ENCODE results near the gene WWP2.

WWP2 gene

DNA sequence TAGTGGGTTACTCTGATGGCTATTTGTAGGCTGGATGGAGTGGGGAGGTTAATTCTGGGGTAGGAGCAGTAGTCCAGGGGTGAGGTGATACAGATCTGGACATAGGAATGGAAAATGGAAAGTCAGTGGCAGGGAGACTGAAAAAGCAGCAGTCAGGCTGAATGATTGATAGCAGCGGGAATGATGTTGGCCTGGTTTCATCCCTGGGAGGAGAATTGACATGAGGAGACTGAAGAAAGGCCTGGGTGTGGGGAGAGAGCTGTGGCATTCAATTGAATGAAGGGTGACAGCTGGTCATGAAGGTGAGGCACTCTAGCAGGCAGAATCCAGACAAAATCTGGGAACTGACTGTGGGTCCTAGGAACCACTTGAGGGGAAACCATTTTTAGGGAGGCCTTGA lies 154.3 kb downstream of the WWP2 start:
- Histone ChIP-seq H3K4me1 (ENCODE audit: control insufficient read depth, insufficient read depth, low read length) (peaks cover 8% of the 10 kb centered on the region), H3K27me3 (ENCODE audit: control insufficient read depth in 1 of 2, insufficient read depth in 2 of 2, low read length in 2 of 2) (no peaks in the 10 kb centered on the region), H3K4me3 (ENCODE audit: low read length in 2 of 2) (no peak overlapping the region), H3K27ac (ENCODE audit: low read length) (no peak overlapping the region), H3K9ac (ENCODE audit: low read length in 2 of 2) (no peak overlapping the region), H3K36me3 (ENCODE audit: control insufficient read depth in 2 of 2, insufficient read depth in 2 of 2, low read length in 2 of 2) (no peaks in the 10 kb centered on the region), H3K9me3 (ENCODE audit: control insufficient read depth in 2 of 2, low read length in 2 of 2) (no peaks in the 10 kb centered on the region)

- no peaks in the 10 kb centered on the region for H3K9me3 ChIP-seq (ENCODE audit: control insufficient read depth in 2 of 2, low read length in 2 of 2)
- peaks cover 9% of the 10 kb centered on the region for H3K4me1 ChIP-seq (ENCODE audit: control insufficient read depth, insufficient read depth, low read length)
- H3K27ac ChIP-seq (ENCODE audit: low read length) = no peak overlapping the region
- no peak overlapping the region for H3K9ac ChIP-seq (ENCODE audit: low read length in 2 of 2)
- H3K4me3 ChIP-seq (ENCODE audit: low read length in 2 of 2) = peak overlapping the region in 1 of 2 donors; percentile 44
- H3K27me3 ChIP-seq (ENCODE audit: control insufficient read depth in 1 of 2, insufficient read depth in 2 of 2, low read length in 2 of 2) = no peaks in the 10 kb centered on the region
- H3K36me3 ChIP-seq (ENCODE audit: control insufficient read depth in 2 of 2, insufficient read depth in 2 of 2, low read length in 2 of 2) = no peaks in the 10 kb centered on the region
Measured at GRCh38 chr16:69917311-69917710, 155.2 kb downstream of the WWP2 start.

DNA sequence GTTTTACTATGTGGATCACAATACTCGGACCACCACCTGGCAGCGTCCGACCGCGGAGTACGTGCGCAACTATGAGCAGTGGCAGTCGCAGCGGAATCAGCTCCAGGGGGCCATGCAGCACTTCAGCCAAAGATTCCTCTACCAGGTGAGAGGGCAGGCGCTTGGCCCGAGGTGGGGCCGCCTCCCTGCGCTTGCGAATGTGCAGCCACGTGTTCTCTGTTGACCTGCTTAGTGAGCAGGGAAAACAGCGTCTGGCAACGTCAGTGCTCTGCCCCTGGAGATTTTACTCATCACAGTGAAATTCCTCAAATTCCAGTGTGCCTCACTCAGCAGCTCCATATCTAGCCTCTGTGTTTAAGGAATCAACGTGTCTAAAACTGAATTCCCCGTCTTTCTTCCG lies 155.6 kb downstream of the WWP2 start:
- Histone ChIP-seq H3K27ac (ENCODE audit: low read length) (no peak overlapping the region), H3K9ac (ENCODE audit: low read length in 2 of 2) (no peak overlapping the region), H3K4me3 (ENCODE audit: low read length in 2 of 2) (peak overlapping the region in 1 of 2 donors; percentile 44), H3K4me1 (ENCODE audit: control insufficient read depth, insufficient read depth, low read length) (peaks cover 9% of the 10 kb centered on the region), H3K27me3 (ENCODE audit: control insufficient read depth in 1 of 2, insufficient read depth in 2 of 2, low read length in 2 of 2) (no peaks in the 10 kb centered on the region), H3K9me3 (ENCODE audit: control insufficient read depth in 2 of 2, low read length in 2 of 2) (no peaks in the 10 kb centered on the region), H3K36me3 (ENCODE audit: control insufficient read depth in 2 of 2, insufficient read depth in 2 of 2, low read length in 2 of 2) (no peaks in the 10 kb centered on the region)

DNA sequence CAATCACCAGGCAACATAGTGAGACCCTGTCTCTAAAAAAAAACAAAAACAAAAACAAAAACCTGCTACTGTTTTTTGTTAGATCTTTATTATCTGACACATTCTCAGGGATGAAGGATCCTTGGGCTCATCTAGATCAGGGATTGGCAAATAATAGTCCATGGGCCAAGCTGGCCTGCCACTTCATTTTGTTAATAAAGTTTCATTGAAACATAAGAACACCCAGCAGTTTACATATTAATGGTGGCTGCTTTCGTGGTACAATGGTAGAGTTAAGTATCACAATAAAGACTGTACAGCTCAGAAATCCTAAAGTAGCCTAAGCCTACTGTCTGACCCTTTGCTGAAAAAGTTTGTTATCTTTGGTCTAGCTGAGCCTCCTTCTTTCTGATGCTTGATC lies 156.1 kb downstream of the WWP2 start:
- peaks cover 9% of the 10 kb centered on the region for H3K4me1 ChIP-seq (ENCODE audit: control insufficient read depth, insufficient read depth, low read length)
- no peaks in the 10 kb centered on the region for H3K9me3 ChIP-seq (ENCODE audit: control insufficient read depth in 2 of 2, low read length in 2 of 2)
- H3K36me3 ChIP-seq (ENCODE audit: control insufficient read depth in 2 of 2, insufficient read depth in 2 of 2, low read length in 2 of 2) = no peaks in the 10 kb centered on the region
- H3K27me3 ChIP-seq (ENCODE audit: control insufficient read depth in 1 of 2, insufficient read depth in 2 of 2, low read length in 2 of 2) = no peaks in the 10 kb centered on the region
- no peak overlapping the region for H3K9ac ChIP-seq (ENCODE audit: low read length in 2 of 2)
- H3K27ac ChIP-seq (ENCODE audit: low read length) = no peak overlapping the region
- peak overlapping the region in 1 of 2 donors; percentile 44 for H3K4me3 ChIP-seq (ENCODE audit: low read length in 2 of 2)

DNA sequence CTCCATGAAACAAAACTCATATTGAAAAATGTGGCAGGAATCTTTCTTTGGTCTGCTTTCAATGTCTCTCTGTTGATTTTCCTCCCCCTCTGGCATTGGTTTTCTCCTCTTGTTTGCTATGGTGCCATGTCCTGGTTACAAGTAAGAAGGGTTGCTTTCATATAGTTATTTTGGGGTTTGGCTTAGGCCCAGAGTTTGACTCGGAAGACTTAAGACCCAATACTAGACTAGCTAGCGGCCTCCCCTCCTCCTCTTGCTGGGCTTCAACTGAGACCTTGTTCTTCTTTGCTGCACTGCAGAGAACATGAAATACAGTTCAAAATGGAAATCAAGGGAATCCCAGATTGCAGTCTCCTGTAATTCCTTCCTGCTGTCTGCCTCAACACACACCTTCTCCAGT lies 159.0 kb downstream of the WWP2 start:
- Histone ChIP-seq H3K36me3 (ENCODE audit: control insufficient read depth in 2 of 2, insufficient read depth in 2 of 2, low read length in 2 of 2) (peaks cover 0 to 3% of the 10 kb centered on the region in 2 donors), H3K9ac (ENCODE audit: low read length in 2 of 2) (no peak overlapping the region), H3K9me3 (ENCODE audit: control insufficient read depth in 2 of 2, low read length in 2 of 2) (no peaks in the 10 kb centered on the region), H3K4me3 (ENCODE audit: low read length in 2 of 2) (no peak overlapping the region), H3K4me1 (ENCODE audit: control insufficient read depth, insufficient read depth, low read length) (peaks cover 11% of the 10 kb centered on the region), H3K27me3 (ENCODE audit: control insufficient read depth in 1 of 2, insufficient read depth in 2 of 2, low read length in 2 of 2) (no peaks in the 10 kb centered on the region), H3K27ac (ENCODE audit: low read length) (peak overlapping the region; percentile 18)

GRCh38 chr16:69922200-69922599 lies 160.1 kb downstream of the WWP2 start:
- no peaks in the 10 kb centered on the region for H3K9me3 ChIP-seq (ENCODE audit: control insufficient read depth in 2 of 2, low read length in 2 of 2)
- H3K27ac ChIP-seq (ENCODE audit: low read length) = no peak overlapping the region
- peaks cover 13% of the 10 kb centered on the region for H3K4me1 ChIP-seq (ENCODE audit: control insufficient read depth, insufficient read depth, low read length)
- peaks cover 0 to 3% of the 10 kb centered on the region in 2 donors for H3K36me3 ChIP-seq (ENCODE audit: control insufficient read depth in 2 of 2, insufficient read depth in 2 of 2, low read length in 2 of 2)
- H3K9ac ChIP-seq (ENCODE audit: low read length in 2 of 2) = no peak overlapping the region
- no peak overlapping the region for H3K4me3 ChIP-seq (ENCODE audit: low read length in 2 of 2)
- no peaks in the 10 kb centered on the region for H3K27me3 ChIP-seq (ENCODE audit: control insufficient read depth in 1 of 2, insufficient read depth in 2 of 2, low read length in 2 of 2)

- H3K4me3 ChIP-seq (ENCODE audit: low read length in 2 of 2) = no peak overlapping the region
- H3K4me1 ChIP-seq (ENCODE audit: control insufficient read depth, insufficient read depth, low read length) = peaks cover 14% of the 10 kb centered on the region
- H3K27ac ChIP-seq (ENCODE audit: low read length) = no peak overlapping the region
Measured at GRCh38 chr16:69924041-69924775, 162.1 kb downstream of the WWP2 start.

GRCh38 chr16:69924777-69925191 lies 162.7 kb downstream of the WWP2 start:
- H3K9me3 ChIP-seq (ENCODE audit: control insufficient read depth in 2 of 2, low read length in 2 of 2) = no peaks in the 10 kb centered on the region
- H3K36me3 ChIP-seq (ENCODE audit: control insufficient read depth in 2 of 2, insufficient read depth in 2 of 2, low read length in 2 of 2) = peaks cover 0 to 5% of the 10 kb centered on the region in 2 donors
- H3K4me3 ChIP-seq (ENCODE audit: low read length in 2 of 2) = peak overlapping the region in 1 of 2 donors; percentile 54
- peaks cover 14% of the 10 kb centered on the region for H3K4me1 ChIP-seq (ENCODE audit: control insufficient read depth, insufficient read depth, low read length)
- H3K27me3 ChIP-seq (ENCODE audit: control insufficient read depth in 1 of 2, insufficient read depth in 2 of 2, low read length in 2 of 2) = no peaks in the 10 kb centered on the region
- H3K27ac ChIP-seq (ENCODE audit: low read length) = peak overlapping the region; percentile 6
- H3K9ac ChIP-seq (ENCODE audit: low read length in 2 of 2) = no peak overlapping the region

More at GRCh38 chr16:69924041-69924775, 162.1 kb downstream of the WWP2 start:
- peaks cover 0 to 3% of the 10 kb centered on the region in 2 donors for H3K36me3 ChIP-seq (ENCODE audit: control insufficient read depth in 2 of 2, insufficient read depth in 2 of 2, low read length in 2 of 2)
- no peak overlapping the region for H3K9ac ChIP-seq (ENCODE audit: low read length in 2 of 2)
- no peaks in the 10 kb centered on the region for H3K27me3 ChIP-seq (ENCODE audit: control insufficient read depth in 1 of 2, insufficient read depth in 2 of 2, low read length in 2 of 2)
- H3K9me3 ChIP-seq (ENCODE audit: control insufficient read depth in 2 of 2, low read length in 2 of 2) = no peaks in the 10 kb centered on the region

DNA sequence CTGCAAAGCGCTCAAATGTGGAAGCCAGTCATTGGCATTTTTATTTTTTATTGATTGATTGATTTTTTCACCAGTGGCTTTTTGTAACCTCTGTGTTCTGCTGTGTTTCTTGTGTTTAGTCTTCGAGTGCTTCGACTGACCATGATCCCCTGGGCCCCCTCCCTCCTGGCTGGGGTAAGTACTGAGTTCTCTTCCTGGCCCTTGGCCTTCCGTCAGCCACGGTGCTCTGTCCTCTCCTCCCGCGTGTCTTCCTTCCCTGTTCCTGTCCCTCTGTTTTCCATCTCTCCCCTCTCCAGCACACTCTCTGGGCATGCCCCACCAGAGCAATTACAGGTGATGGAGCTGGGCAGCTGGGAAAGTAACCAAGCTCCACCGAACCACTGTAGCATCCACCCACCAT lies 163.2 kb downstream of the WWP2 start:
- peak overlapping the region in 1 of 2 donors; percentile 54 for H3K4me3 ChIP-seq (ENCODE audit: low read length in 2 of 2)
- no peaks in the 10 kb centered on the region for H3K9me3 ChIP-seq (ENCODE audit: control insufficient read depth in 2 of 2, low read length in 2 of 2)
- no peak overlapping the region for H3K9ac ChIP-seq (ENCODE audit: low read length in 2 of 2)
- H3K36me3 ChIP-seq (ENCODE audit: control insufficient read depth in 2 of 2, insufficient read depth in 2 of 2, low read length in 2 of 2) = peaks cover 0 to 6% of the 10 kb centered on the region in 2 donors
- no peaks in the 10 kb centered on the region for H3K27me3 ChIP-seq (ENCODE audit: control insufficient read depth in 1 of 2, insufficient read depth in 2 of 2, low read length in 2 of 2)
- H3K4me1 ChIP-seq (ENCODE audit: control insufficient read depth, insufficient read depth, low read length) = peaks cover 15% of the 10 kb centered on the region
- H3K27ac ChIP-seq (ENCODE audit: low read length) = peak overlapping the region; percentile 6

GRCh38 chr16:69926241-69926640 lies 164.1 kb downstream of the WWP2 start:
- Histone ChIP-seq H3K9me3 (ENCODE audit: control insufficient read depth in 2 of 2, low read length in 2 of 2) (no peaks in the 10 kb centered on the region), H3K36me3 (ENCODE audit: control insufficient read depth in 2 of 2, insufficient read depth in 2 of 2, low read length in 2 of 2) (peaks cover 0 to 6% of the 10 kb centered on the region in 2 donors), H3K9ac (ENCODE audit: low read length in 2 of 2) (no peak overlapping the region), H3K27me3 (ENCODE audit: control insufficient read depth in 1 of 2, insufficient read depth in 2 of 2, low read length in 2 of 2) (no peaks in the 10 kb centered on the region), H3K4me1 (ENCODE audit: control insufficient read depth, insufficient read depth, low read length) (peaks cover 11% of the 10 kb centered on the region), H3K27ac (ENCODE audit: low read length) (no peak overlapping the region), H3K4me3 (ENCODE audit: low read length in 2 of 2) (peak overlapping the region in 1 of 2 donors; percentile 54)

DNA sequence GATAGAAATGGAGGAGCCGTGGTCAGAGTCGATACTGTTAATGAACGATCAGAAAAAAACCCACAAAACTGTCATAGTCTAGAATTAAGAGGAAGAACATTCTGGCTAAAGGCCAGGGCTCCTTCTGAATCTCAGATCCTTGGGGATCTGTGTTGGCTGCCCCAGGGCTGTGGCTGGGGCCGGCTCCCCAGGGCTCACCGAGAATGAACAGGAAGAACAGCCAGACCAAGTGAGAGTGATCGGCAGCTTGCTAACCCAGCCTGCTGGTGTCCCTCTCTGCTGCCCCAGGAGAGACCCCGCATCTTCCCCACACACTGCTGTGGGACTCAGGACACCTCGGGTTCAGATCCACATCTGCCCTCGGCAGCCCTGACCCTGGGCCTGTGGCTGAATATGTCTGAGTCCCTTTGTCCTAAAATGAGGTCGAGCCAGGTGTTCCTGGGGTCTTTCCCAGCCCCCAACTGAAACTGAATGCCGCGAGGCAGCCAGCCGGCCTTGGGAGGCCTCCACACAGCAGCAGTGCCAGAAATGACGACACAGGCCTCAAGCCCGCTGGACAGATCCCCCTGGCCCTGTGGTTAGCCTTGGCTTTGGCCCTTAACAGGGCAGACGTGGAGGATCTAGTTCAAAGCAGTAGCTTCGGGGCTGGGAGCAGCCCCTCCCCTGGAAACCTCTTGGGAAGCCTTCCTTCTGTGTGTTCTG lies 165.1 kb downstream of the WWP2 start:
- Histone ChIP-seq H3K4me1 (ENCODE audit: control insufficient read depth, insufficient read depth, low read length) (peaks cover 8% of the 10 kb centered on the region), H3K4me3 (ENCODE audit: low read length in 2 of 2) (peak overlapping the region in 1 of 2 donors; percentile 35), H3K9me3 (ENCODE audit: control insufficient read depth in 2 of 2, low read length in 2 of 2) (no peaks in the 10 kb centered on the region), H3K36me3 (ENCODE audit: control insufficient read depth in 2 of 2, insufficient read depth in 2 of 2, low read length in 2 of 2) (peaks cover 3 to 11% of the 10 kb centered on the region in 2 donors), H3K27ac (ENCODE audit: low read length) (peak overlapping the region; percentile 24), H3K27me3 (ENCODE audit: control insufficient read depth in 1 of 2, insufficient read depth in 2 of 2, low read length in 2 of 2) (no peaks in the 10 kb centered on the region), H3K9ac (ENCODE audit: low read length in 2 of 2) (no peak overlapping the region)

Measured in stomach smooth muscle (tissue), 2 donors.